HepG2 (cell line): ENCODE data around the gene GRK3. TPM values are rescaled to one million over a fixed set of nuclear protein-coding genes. Genes with fewer than 3 reads are reported as not detected.

Experiments
- AKNA ChIP-seq: sonication (generic); formaldehyde crosslinking; IDR thresholded peaks from 2 replicates; pipeline ENCODE4 v1.4.0; 2020; ENCODE audit warnings: missing genetic modification reagents, borderline replicate concordance
- CBFB ChIP-seq: sonication (generic); formaldehyde crosslinking; IDR thresholded peaks from 2 replicates; pipeline ENCODE4 v1.4.0; 2020; ENCODE audit warnings: missing genetic modification reagents
- HNRNPK ChIP-seq: fragments of 200-400 bp; formaldehyde crosslinking; IDR thresholded peaks from 2 replicates; pipeline ENCODE4 v1.6.1; 2018; ENCODE audit warnings: low read length, low read depth, moderate library complexity, mild to moderate bottlenecking; ENCODE audit not compliant: poor library complexity, severe bottlenecking
- KDM5B ChIP-seq: sonication (generic); formaldehyde crosslinking; IDR thresholded peaks from 2 replicates; pipeline ENCODE4 v1.4.0; 2020; ENCODE audit warnings: missing genetic modification reagents, mild to moderate bottlenecking, borderline replicate concordance
- KLF11 ChIP-seq: IDR thresholded peaks from 2 replicates; pipeline ENCODE4 v1.6.1; 2016; ENCODE audit warnings: missing compliant biosample characterization
- MAFK ChIP-seq, 2 experiments: IDR thresholded peaks in 1 of 2; conservative IDR thresholded peaks in 1 of 2; 2 replicates each; pipeline ENCODE4 v1.6.1; 2011; ENCODE audit warnings: improper control_type of control experiment in 2 of 2, low read length in 2 of 2
- MYC ChIP-seq: sonication (generic); formaldehyde crosslinking; IDR thresholded peaks from 2 replicates; pipeline ENCODE4 v1.9.0; 2021; ENCODE audit warnings: missing genetic modification reagents, borderline replicate concordance
- NFYB ChIP-seq: sonication (generic); formaldehyde crosslinking; IDR thresholded peaks from 2 replicates; pipeline ENCODE4 v1.4.0; 2020; ENCODE audit warnings: missing genetic modification reagents
- NR0B2 ChIP-seq: sonication (generic); formaldehyde crosslinking; IDR thresholded peaks from 2 replicates; pipeline ENCODE4 v1.4.0; 2020; ENCODE audit warnings: mild to moderate bottlenecking, missing genetic modification reagents
- RFXANK ChIP-seq: IDR thresholded peaks from 2 replicates; pipeline ENCODE4 v1.6.1; 2016
- SMARCC2 ChIP-seq: fragments of 450-650 bp; IDR thresholded peaks from 2 replicates; pipeline ENCODE4 v1.6.1; 2017; ENCODE audit warnings: antibody characterized with exemption, mild to moderate bottlenecking
- STAT6 ChIP-seq: sonication (generic); formaldehyde crosslinking; IDR thresholded peaks from 2 replicates; pipeline ENCODE4 v1.4.0; 2020; ENCODE audit warnings: missing genetic modification reagents, mild to moderate bottlenecking, borderline replicate concordance
- TIGD3 ChIP-seq: sonication (generic); formaldehyde crosslinking; IDR thresholded peaks from 2 replicates; pipeline ENCODE4 v1.5.1; 2020; ENCODE audit warnings: mild to moderate bottlenecking, missing genetic modification reagents, borderline replicate concordance
- ZBTB43 ChIP-seq: sonication (generic); formaldehyde crosslinking; conservative IDR thresholded peaks from 2 replicates; pipeline ENCODE4 v1.4.0; 2020; ENCODE audit warnings: missing genetic modification reagents
- ZMYM2 ChIP-seq: sonication (generic); formaldehyde crosslinking; IDR thresholded peaks from 2 replicates; pipeline ENCODE4 v1.8.0; 2022; ENCODE audit warnings: mild to moderate bottlenecking, missing genetic modification reagents
- ZNF841 ChIP-seq: sonication (generic); formaldehyde crosslinking; IDR thresholded peaks from 2 replicates; pipeline ENCODE4 v1.8.1; 2023; ENCODE audit warnings: missing genetic modification reagents, borderline replicate concordance
- polyA plus RNA-seq, 8 experiments: library from polyadenylated mRNA; depleted of rRNA in 3 of 8; stranded (reverse) in 7 of 8; unstranded in 1 of 8; fragments of >200 nt; fragmentation: Illumina TruSeq in 4 of 8; extraction: Trizol in 4 of 8; gene quantifications; 2 replicates each; pipeline versions ENCODE4 v1.2.1 to v1.2.3, GENCODE V29; 2011 to 2016; ENCODE audit warnings: low read depth in 4 of 8, missing spikeins in 1 of 8, mixed read lengths in 1 of 8; ENCODE audit not compliant: insufficient read depth in 1 of 8
- total RNA-seq, 5 experiments: library from RNA; depleted of rRNA; stranded (reverse); fragments of >200 nt; fragmentation: Illumina TruSeq; extraction: Trizol; gene quantifications; 2 replicates each; pipeline ENCODE4 v1.2.3, GENCODE V29; 2016; ENCODE audit warnings: low read depth in 1 of 5

GRK3 gene
- total and polyA plus RNA-seq, 2 of the 13 experiments (the other 11 are each of a cell fraction or from before 2014, with no cell fraction given), result 8.5 to 16.7 TPM

GRCh38 chr22:25563761-25564319 lies 635 bp upstream of the GRK3 start (continued):
- TF ChIP-seq AKNA (CRISPR knock-in tag) (no peak), SMARCC2 (no peak), STAT6 (no peak), ZBTB43 (no peak), CBFB (CRISPR knock-in tag) (no peak), ZNF841 (CRISPR knock-in tag) (no peak), KDM5B (CRISPR knock-in tag) (0 out of 2 replicates have a peak, but pooled peaks have one; percentile 59), NFYB (CRISPR knock-in tag) (no peak), ZMYM2 (CRISPR knock-in tag) (no peak), MAFK (conservative IDR thresholded peaks at IDR 0.05 in 1 of 2, IDR thresholded peaks at IDR 0.05 in 1 of 2; ENCODE audit: low read length in 2 of 2) (no peak), MYC (CRISPR knock-in tag) (no peak; the same call in 1 of the 2 replicates), NR0B2 (CRISPR knock-in tag) (no peak), RFXANK (no peak), TIGD3 (CRISPR knock-in tag) (no peak), HNRNPK (no peak), KLF11 (CRISPR knock-in tag) (no peak)
